ENCODE measurements around the gene SLC22A4. TPM values are rescaled to one million over a fixed set of nuclear protein-coding genes. Genes with fewer than 3 reads are reported as not detected.

SLC22A4 gene
- total and polyA plus RNA-seq, 2 donors: 0.66 to 3.0 TPM

DNA sequence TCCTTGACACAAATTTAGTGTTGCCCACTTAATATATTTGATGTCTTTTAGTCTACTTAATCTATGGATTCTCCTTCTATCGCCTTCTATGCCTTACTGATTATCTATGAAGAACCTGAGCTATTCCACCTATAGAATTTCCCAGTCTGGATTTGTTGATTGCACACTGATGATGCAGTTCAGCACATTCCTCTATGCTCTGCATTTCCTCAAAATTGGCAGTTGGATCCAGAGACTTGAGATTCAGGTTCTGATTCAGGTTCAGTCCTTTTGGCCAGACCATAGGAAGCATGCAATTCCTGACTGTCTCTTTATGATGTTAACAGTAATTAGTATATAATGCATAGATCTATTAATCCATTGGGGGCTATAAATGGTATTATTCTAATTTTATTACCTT, 89.1 kb downstream of the SLC22A4 start:
- H3K27ac ChIP-seq (ENCODE audit: low read depth in 1 of 2, low read length in 1 of 2): no peak overlapping the region
- H3K9me3 ChIP-seq (ENCODE audit: control insufficient read depth in 2 of 2, insufficient read depth in 1 of 2, low read length in 1 of 2): no peaks in the 10 kb centered on the region
- peaks cover 2 to 23% of the 10 kb centered on the region in 2 donors for H3K4me1 ChIP-seq (ENCODE audit: control insufficient read depth in 2 of 2, insufficient read depth in 2 of 2, low read length in 2 of 2)
- no peak overlapping the region for H3K4me3 ChIP-seq (ENCODE audit: low read length in 2 of 2)
- 99% methylated on average over 1 of the region's 1 CpG for WGBS
- no peak for DNase-seq (ENCODE audit: low read depth in 6 of 9, low spot score in 9 of 9)
- no peaks in the 10 kb centered on the region for H3K27me3 ChIP-seq (ENCODE audit: control insufficient read depth in 2 of 2, insufficient read depth in 1 of 2, low read length in 1 of 2)
- H3K36me3 ChIP-seq (ENCODE audit: control insufficient read depth in 2 of 2, insufficient read depth in 2 of 2, low read length in 1 of 2): peaks cover 0 to 9% of the 10 kb centered on the region in 2 donors

DNA sequence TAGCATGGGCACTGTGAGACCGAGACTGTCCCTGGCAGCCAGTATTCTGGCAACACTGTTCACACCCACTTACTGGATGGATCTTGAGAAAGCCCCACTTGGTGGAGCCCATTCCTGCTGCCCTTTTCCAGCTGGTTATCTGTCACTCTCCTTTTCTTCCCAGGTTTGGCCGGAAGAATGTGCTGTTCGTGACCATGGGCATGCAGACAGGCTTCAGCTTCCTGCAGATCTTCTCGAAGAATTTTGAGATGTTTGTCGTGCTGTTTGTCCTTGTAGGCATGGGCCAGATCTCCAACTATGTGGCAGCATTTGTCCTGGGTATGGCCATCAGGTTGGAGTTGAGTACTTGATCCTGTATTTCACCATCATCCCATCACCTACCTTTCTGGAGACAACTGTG, 89.8 kb downstream of the SLC22A4 start:
- no peak overlapping the region for H3K4me3 ChIP-seq (ENCODE audit: low read length in 2 of 2)
- H3K27ac ChIP-seq (ENCODE audit: low read depth in 1 of 2, low read length in 1 of 2): no peak overlapping the region
- no peaks in the 10 kb centered on the region for H3K27me3 ChIP-seq (ENCODE audit: control insufficient read depth in 2 of 2, insufficient read depth in 1 of 2, low read length in 1 of 2)
- no peak for DNase-seq (ENCODE audit: low read depth in 6 of 9, low spot score in 9 of 9)
- 96% methylated on average over 5 of the region's 5 CpGs for WGBS
- peaks cover 2 to 30% of the 10 kb centered on the region in 2 donors for H3K4me1 ChIP-seq (ENCODE audit: control insufficient read depth in 2 of 2, insufficient read depth in 2 of 2, low read length in 2 of 2)
- H3K36me3 ChIP-seq (ENCODE audit: control insufficient read depth in 2 of 2, insufficient read depth in 2 of 2, low read length in 1 of 2): peaks cover 0 to 6% of the 10 kb centered on the region in 2 donors
- H3K9me3 ChIP-seq (ENCODE audit: control insufficient read depth in 2 of 2, insufficient read depth in 1 of 2, low read length in 1 of 2): no peaks in the 10 kb centered on the region

DNA sequence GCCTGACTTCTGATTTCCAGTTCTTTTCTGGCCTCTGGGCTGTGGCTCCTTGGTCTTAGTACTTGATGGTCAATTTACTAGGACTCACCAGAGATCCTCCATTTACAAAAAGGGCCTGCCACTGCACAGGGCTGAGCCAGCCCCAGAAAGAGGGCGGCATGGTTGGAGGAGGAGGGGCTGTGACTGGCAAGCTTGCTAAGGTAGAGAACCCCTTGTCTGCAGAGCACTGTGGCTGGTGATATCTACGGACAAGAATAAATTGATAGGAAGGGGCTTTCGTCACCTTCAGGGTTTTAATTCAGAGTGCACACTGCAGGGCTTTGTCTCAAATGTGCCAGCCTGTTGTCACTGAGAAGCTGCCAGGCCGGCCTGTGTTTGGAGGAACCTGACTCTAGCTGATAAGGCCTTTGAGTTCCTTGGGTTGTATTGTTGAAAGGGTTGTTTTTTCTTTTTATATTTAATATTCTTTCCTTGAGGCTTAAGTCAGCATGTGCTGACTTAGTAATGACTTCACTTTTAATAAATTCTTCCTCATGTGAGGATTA, 90.4 kb downstream of the SLC22A4 start:
- H3K4me1 ChIP-seq (ENCODE audit: control insufficient read depth in 2 of 2, insufficient read depth in 2 of 2, low read length in 2 of 2): peaks cover 2 to 35% of the 10 kb centered on the region in 2 donors
- peaks cover 0 to 6% of the 10 kb centered on the region in 2 donors for H3K36me3 ChIP-seq (ENCODE audit: control insufficient read depth in 2 of 2, insufficient read depth in 2 of 2, low read length in 1 of 2)
- no peaks in the 10 kb centered on the region for H3K9me3 ChIP-seq (ENCODE audit: control insufficient read depth in 2 of 2, insufficient read depth in 1 of 2, low read length in 1 of 2)
- H3K27me3 ChIP-seq (ENCODE audit: control insufficient read depth in 2 of 2, insufficient read depth in 1 of 2, low read length in 1 of 2): no peaks in the 10 kb centered on the region
- no peak for DNase-seq (ENCODE audit: low read depth in 6 of 9, low spot score in 9 of 9)
- H3K27ac ChIP-seq (ENCODE audit: low read depth in 1 of 2, low read length in 1 of 2): no peak overlapping the region
- H3K4me3 ChIP-seq (ENCODE audit: low read length in 2 of 2): no peak overlapping the region
- WGBS: 97% methylated on average over 4 of the region's 4 CpGs

GRCh38 chr5:132385326-132386105, 91.3 kb downstream of the SLC22A4 start:
- peaks cover 0 to 6% of the 10 kb centered on the region in 2 donors for H3K36me3 ChIP-seq (ENCODE audit: control insufficient read depth in 2 of 2, insufficient read depth in 2 of 2, low read length in 1 of 2)
- DNase-seq (ENCODE audit: low read depth in 6 of 9, low spot score in 9 of 9): peak in 8 of 9 donors; percentile 41 to 82 (median 62)
- H3K27ac ChIP-seq (ENCODE audit: low read depth in 1 of 2, low read length in 1 of 2): peak overlapping the region; percentile 52 to 78
- H3K27me3 ChIP-seq (ENCODE audit: control insufficient read depth in 2 of 2, insufficient read depth in 1 of 2, low read length in 1 of 2): no peaks in the 10 kb centered on the region
- peaks cover 2 to 45% of the 10 kb centered on the region in 2 donors for H3K4me1 ChIP-seq (ENCODE audit: control insufficient read depth in 2 of 2, insufficient read depth in 2 of 2, low read length in 2 of 2)
- H3K9me3 ChIP-seq (ENCODE audit: control insufficient read depth in 2 of 2, insufficient read depth in 1 of 2, low read length in 1 of 2): no peaks in the 10 kb centered on the region
- no peak overlapping the region for H3K4me3 ChIP-seq (ENCODE audit: low read length in 2 of 2)
- 43% methylated on average over 9 of the region's 9 CpGs for WGBS

- Histone ChIP-seq H3K4me1 (ENCODE audit: control insufficient read depth in 2 of 2, insufficient read depth in 2 of 2, low read length in 2 of 2) (peaks cover 2 to 45% of the 10 kb centered on the region in 2 donors), H3K9me3 (ENCODE audit: control insufficient read depth in 2 of 2, insufficient read depth in 1 of 2, low read length in 1 of 2) (no peaks in the 10 kb centered on the region), H3K36me3 (ENCODE audit: control insufficient read depth in 2 of 2, insufficient read depth in 2 of 2, low read length in 1 of 2) (peaks cover 0 to 2% of the 10 kb centered on the region in 2 donors), H3K27me3 (ENCODE audit: control insufficient read depth in 2 of 2, insufficient read depth in 1 of 2, low read length in 1 of 2) (no peaks in the 10 kb centered on the region), H3K27ac (ENCODE audit: low read depth in 1 of 2, low read length in 1 of 2) (no peak overlapping the region), H3K4me3 (ENCODE audit: low read length in 2 of 2) (no peak overlapping the region)
- WGBS: 49% methylated on average over 10 of the region's 10 CpGs
- DNase-seq (ENCODE audit: low read depth in 6 of 9, low spot score in 9 of 9): peak; percentile 54 to 90 (median 77)
Observed at GRCh38 chr5:132386644-132387286, 92.6 kb downstream of the SLC22A4 start.

DNA sequence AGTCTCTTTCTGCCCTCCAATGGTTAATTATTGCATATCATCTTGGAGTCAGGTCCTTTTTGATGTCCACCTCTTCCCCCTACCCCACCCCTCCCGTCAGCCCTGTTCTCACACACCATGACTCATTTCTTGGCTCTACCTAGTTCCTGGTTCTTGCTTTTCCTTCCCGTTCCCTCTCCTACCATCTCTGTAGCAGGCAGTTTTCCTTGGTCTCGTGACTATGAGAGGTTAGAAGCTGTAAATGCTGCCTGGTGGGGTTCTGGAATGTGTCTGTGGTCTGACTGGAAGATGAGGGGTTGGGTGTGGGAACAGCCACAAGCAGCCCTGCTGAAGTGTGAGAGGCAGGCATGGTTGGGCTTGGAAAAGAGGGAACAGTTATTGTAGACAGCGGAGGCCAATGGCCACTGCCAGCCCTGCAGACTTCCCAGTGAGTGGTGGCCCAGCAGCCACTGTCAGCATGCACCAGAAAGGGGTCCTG, 93.5 kb downstream of the SLC22A4 start:
- 91% methylated on average over 4 of the region's 4 CpGs for WGBS

GRCh38 chr5:132388244-132389050, 94.3 kb downstream of the SLC22A4 start:
- H3K4me1 ChIP-seq (ENCODE audit: control insufficient read depth in 2 of 2, insufficient read depth in 2 of 2, low read length in 2 of 2): peaks cover 2 to 45% of the 10 kb centered on the region in 2 donors
- no peak for DNase-seq (ENCODE audit: low read depth in 6 of 9, low spot score in 9 of 9)
- no peaks in the 10 kb centered on the region for H3K9me3 ChIP-seq (ENCODE audit: control insufficient read depth in 2 of 2, insufficient read depth in 1 of 2, low read length in 1 of 2)
- peak overlapping the region in 1 of 2 donors; percentile 54 for H3K27ac ChIP-seq (ENCODE audit: low read depth in 1 of 2, low read length in 1 of 2)
- no peaks in the 10 kb centered on the region for H3K27me3 ChIP-seq (ENCODE audit: control insufficient read depth in 2 of 2, insufficient read depth in 1 of 2, low read length in 1 of 2)
- no peak overlapping the region for H3K4me3 ChIP-seq (ENCODE audit: low read length in 2 of 2)
- peaks cover 0 to 2% of the 10 kb centered on the region in 2 donors for H3K36me3 ChIP-seq (ENCODE audit: control insufficient read depth in 2 of 2, insufficient read depth in 2 of 2, low read length in 1 of 2)
- WGBS: 89% methylated on average over 8 of the region's 8 CpGs

More for the DNA sequence above, 93.5 kb downstream of the SLC22A4 start:
- peak overlapping the region; percentile 54 to 66 for H3K27ac ChIP-seq (ENCODE audit: low read depth in 1 of 2, low read length in 1 of 2)
- peaks cover 2 to 45% of the 10 kb centered on the region in 2 donors for H3K4me1 ChIP-seq (ENCODE audit: control insufficient read depth in 2 of 2, insufficient read depth in 2 of 2, low read length in 2 of 2)
- DNase-seq (ENCODE audit: low read depth in 6 of 9, low spot score in 9 of 9): no peak
- H3K27me3 ChIP-seq (ENCODE audit: control insufficient read depth in 2 of 2, insufficient read depth in 1 of 2, low read length in 1 of 2): no peaks in the 10 kb centered on the region
- H3K9me3 ChIP-seq (ENCODE audit: control insufficient read depth in 2 of 2, insufficient read depth in 1 of 2, low read length in 1 of 2): no peaks in the 10 kb centered on the region
- H3K4me3 ChIP-seq (ENCODE audit: low read length in 2 of 2): no peak overlapping the region
- H3K36me3 ChIP-seq (ENCODE audit: control insufficient read depth in 2 of 2, insufficient read depth in 2 of 2, low read length in 1 of 2): peaks cover 0 to 2% of the 10 kb centered on the region in 2 donors

GRCh38 chr5:132389051-132389331, 94.8 kb downstream of the SLC22A4 start:
- no peak for DNase-seq (ENCODE audit: low read depth in 6 of 9, low spot score in 9 of 9)
- peak overlapping the region in 1 of 2 donors; percentile 54 for H3K27ac ChIP-seq (ENCODE audit: low read depth in 1 of 2, low read length in 1 of 2)
- WGBS: 98% methylated on average over 1 of the region's 1 CpG
- peaks cover 2 to 45% of the 10 kb centered on the region in 2 donors for H3K4me1 ChIP-seq (ENCODE audit: control insufficient read depth in 2 of 2, insufficient read depth in 2 of 2, low read length in 2 of 2)
- H3K27me3 ChIP-seq (ENCODE audit: control insufficient read depth in 2 of 2, insufficient read depth in 1 of 2, low read length in 1 of 2): no peaks in the 10 kb centered on the region
- peaks cover under 1% of the 10 kb centered on the region in 2 donors for H3K36me3 ChIP-seq (ENCODE audit: control insufficient read depth in 2 of 2, insufficient read depth in 2 of 2, low read length in 1 of 2)
- H3K9me3 ChIP-seq (ENCODE audit: control insufficient read depth in 2 of 2, insufficient read depth in 1 of 2, low read length in 1 of 2): no peaks in the 10 kb centered on the region
- no peak overlapping the region for H3K4me3 ChIP-seq (ENCODE audit: low read length in 2 of 2)

Data from thymus (tissue), 11 donors.